Epithelial cell of proximal tubule (primary cell): ENCODE data around the gene UNC80. TPM values are rescaled to one million over a fixed set of nuclear protein-coding genes. Genes with fewer than 3 reads are reported as not detected.

Source experiments
- DNase-seq: peaks from one replicate; pipeline ENCODE4 v3.0.0-alpha.2; 2011; ENCODE audit warnings: low read depth
- H3K4me3 ChIP-seq: 2 replicates; pipeline ENCODE4 v1.5.1; 2011; ENCODE audit warnings: low read depth, mild to moderate bottlenecking, low read length
- total RNA-seq: library from RNA; depleted of rRNA; stranded (reverse); fragments of >200 nt; gene quantifications from 2 replicates; pipeline ENCODE4 v1.2.3, GENCODE V29; 2015
- TF ChIP-seq, protein P1 (sequence below): conservative IDR thresholded peaks from 2 replicates; pipeline ENCODE4 v1.5.1; 2012; ENCODE audit warnings: low read depth, mild to moderate bottlenecking, low read length

Gene UNC80
- total RNA-seq, 1 donor from 2014 or later: not detected

DNA sequence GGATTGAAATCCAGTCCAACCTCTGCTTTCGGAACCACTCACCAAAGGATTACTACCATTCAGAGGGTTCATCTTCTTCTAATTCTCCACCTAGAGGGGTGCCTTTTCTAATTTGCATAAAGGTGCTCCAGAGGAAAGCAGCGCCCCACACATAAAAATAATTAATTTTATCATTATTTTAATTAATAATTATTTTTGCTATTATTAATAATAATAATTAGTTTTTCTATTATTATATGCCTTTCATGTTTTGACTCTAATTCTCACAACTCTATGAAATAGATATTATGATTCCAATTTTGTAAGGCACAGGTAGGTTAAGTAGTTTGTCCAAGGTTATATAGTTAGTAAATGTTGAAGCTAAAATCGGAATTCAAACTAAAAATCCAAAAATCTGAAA, 51.9 kb downstream of the UNC80 start:
- TF ChIP-seq, protein P1, sequence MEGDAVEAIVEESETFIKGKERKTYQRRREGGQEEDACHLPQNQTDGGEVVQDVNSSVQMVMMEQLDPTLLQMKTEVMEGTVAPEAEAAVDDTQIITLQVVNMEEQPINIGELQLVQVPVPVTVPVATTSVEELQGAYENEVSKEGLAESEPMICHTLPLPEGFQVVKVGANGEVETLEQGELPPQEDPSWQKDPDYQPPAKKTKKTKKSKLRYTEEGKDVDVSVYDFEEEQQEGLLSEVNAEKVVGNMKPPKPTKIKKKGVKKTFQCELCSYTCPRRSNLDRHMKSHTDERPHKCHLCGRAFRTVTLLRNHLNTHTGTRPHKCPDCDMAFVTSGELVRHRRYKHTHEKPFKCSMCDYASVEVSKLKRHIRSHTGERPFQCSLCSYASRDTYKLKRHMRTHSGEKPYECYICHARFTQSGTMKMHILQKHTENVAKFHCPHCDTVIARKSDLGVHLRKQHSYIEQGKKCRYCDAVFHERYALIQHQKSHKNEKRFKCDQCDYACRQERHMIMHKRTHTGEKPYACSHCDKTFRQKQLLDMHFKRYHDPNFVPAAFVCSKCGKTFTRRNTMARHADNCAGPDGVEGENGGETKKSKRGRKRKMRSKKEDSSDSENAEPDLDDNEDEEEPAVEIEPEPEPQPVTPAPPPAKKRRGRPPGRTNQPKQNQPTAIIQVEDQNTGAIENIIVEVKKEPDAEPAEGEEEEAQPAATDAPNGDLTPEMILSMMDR: no peak
- no peak for DNase-seq
- H3K4me3 ChIP-seq: no peak overlapping the region

DNA sequence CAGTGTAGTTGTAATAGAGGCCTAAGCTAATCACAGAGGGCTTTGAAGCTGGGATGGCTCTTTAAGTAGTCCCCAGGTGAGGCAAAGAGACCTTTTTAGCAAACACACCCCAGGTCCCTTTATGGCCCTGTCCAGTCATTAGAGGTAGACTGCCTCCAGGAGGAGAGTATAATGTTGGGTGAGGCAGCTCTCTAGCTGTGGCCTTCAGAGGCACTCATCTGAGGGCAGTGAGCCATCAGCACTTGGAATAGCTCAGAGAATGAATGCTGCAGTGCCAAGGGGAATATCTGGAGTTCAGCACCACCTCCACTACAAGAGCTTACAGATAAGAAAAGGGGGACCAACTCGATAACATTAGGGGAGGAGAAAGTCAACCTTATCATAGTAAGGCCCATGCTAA, 52.8 kb downstream of the UNC80 start:
- H3K4me3 ChIP-seq: no peak overlapping the region
- DNase-seq: no peak
- TF ChIP-seq, protein P1: no peak

DNA sequence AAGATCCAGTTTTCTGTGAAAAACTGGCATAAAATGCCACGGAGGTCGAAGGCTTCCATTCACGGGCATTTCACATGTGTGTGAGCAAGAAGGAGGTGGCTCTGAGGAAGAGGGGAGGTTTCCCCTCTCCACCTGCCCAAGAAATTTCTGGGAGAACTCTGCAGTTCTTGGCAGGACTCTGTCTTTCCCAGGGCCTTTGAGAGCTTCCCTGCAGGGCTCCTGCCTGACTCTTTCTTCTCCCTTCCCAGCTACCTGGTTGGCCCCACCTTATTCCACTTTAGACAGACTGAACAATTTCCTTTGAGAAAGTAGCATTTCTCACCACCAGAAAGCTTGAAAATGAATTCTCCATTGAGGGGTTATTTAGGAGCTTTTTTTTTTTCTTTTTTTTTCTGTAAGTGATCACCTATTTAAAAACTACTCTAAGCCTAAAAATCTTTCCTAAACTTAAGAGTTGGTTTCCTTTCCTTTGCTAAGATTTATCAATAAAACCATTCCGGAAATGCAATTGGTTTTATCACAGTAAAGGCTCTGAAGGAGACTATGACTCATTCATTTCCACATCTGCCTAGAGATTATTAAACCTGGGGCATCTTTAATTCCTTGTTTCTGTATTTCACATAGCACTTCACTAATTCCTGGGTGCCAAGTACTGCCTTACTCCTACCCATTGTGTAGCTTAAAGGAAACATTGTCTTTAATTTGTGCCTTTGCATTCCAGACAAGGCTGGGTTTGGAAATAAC, 59.3 kb downstream of the UNC80 start:
- TF ChIP-seq, protein P1: no peak
- no peak for DNase-seq
- H3K4me3 ChIP-seq: no peak overlapping the region

DNA sequence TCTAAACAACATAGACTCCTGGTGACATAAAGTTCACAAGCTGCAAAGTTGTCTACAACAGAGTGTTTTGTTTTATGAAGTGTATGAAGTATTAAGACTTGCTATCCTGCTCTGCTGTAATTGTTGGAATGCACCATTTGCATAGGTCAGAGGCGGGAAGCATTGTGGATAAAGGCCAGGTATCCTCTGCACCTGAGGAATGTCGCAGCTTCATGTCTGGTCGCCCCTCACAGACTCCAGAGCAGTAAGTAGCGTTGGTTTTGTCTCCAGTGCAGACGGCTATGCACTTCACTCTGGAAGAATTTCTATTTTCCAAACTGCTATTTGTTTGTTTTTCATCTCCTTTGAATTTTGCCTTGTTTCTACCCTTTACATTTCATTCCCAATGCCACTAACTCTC, 63.1 kb downstream of the UNC80 start:
- no peak for DNase-seq
- TF ChIP-seq, protein P1: no peak
- no peak overlapping the region for H3K4me3 ChIP-seq

DNA sequence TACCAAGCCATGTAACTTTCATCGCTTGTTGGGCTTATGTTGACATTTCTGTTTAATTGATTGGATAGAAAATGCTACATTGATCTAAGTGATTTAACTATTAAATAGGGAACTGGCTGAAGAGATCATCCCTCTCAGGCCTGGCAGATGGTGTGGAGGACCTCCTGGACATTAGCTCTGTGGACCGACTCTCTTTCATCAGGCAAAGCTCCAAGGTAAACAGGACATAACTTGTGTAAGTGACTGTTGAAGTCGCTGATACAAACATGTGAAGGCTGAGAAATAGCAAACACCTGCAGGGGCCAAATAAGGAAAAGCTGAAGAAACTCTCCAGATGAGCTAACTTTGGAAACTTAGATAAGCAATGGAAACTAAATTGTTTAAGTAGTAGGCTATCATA, 68.8 kb downstream of the UNC80 start:
- DNase-seq: no peak
- no peak overlapping the region for H3K4me3 ChIP-seq
- TF ChIP-seq, protein P1: no peak

DNA sequence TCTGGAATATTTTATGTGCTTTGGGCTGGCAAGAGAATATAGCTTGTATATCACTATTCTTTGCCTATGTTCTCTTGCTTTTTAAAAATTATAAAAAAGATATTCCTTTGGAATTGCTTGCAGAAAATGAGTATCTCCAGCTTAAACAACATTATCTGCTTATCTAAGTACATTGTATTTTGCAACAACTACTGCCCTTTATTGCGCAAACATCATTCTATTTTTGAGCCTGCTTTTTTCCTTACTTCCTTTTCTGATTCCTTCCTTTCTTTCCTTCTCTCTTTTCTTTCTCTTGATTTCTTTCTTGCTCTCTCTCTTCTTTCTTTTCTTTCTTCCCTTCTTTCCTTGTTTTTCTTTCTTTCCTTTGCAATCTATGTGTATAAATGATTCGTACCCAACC, 74.0 kb downstream of the UNC80 start:
- no peak overlapping the region for H3K4me3 ChIP-seq
- TF ChIP-seq, protein P1: no peak
- DNase-seq: no peak

DNA sequence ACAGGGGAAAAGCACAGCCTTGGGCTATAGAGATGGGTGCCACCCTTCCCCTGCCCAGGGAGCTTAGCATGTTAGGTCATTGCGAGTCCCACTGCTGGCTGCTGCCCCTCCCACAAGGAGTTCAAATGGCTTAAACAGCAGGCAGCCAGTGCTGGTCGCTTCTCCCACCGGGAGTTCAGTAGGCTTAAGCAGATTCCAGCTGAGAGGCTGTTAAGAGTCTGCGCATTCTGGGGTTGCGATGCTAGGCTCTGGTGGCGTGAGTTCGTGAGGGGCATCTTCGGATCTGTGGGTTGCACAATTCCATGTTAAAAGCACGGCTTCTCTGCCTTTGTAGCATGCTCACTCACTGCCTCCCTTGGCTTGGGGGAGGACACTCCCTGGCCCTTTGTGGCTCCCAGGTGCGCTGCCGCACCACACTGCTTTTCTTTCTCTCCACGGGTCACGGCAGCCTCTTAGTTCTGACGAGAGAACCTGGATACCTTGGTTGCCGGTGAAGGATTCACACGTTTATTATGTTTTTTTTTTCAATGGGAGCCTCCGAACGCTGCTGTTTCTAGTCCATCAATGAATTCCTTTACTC, 93.2 kb downstream of the UNC80 start:
- TF ChIP-seq, protein P1: no peak
- DNase-seq: no peak
- H3K4me3 ChIP-seq: no peak overlapping the region
